D341Med (cell line): Measurements from ENCODE around the gene KREMEN1.

Experiments used
- DNase-seq: peaks from one replicate; pipeline ENCODE4 v3.0.0; 2012; ENCODE audit warnings: low spot score

The KREMEN1 gene

DNA sequence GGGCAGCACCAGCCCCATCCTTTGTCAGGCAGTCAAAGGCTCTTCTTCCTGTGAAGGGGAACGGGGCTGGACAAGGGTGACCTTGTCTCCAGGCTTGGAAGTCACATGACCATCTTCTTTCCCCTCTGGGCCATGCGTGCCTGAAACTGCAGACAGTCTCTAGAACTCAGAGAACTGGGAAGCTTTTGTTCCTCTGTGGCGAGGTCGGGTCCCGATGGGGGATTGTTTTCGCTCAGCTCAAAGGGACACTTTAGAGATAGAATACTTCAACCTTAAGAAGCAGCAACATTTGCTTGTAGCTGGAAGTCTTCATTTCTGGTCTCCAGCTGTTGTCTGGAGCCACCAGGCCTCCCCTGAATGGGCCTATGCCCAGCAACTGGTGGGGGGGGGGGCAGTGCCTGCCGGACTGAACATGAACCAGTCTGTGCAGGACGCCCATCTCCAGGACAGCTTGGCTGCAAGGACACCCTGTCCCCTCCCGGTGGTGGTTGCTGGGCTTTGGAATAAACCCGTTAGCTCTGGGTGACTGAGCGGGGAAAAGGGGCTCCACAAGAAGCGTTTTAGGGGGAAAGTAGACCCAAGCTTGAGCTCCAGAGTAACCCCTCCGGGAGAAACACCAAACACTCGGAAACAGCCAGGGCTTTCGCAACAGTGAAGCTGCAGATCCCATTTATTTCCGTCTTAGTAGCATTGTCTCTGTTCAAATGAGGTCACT, 77.2 kb downstream of the KREMEN1 start:
- no peak for DNase-seq

DNA sequence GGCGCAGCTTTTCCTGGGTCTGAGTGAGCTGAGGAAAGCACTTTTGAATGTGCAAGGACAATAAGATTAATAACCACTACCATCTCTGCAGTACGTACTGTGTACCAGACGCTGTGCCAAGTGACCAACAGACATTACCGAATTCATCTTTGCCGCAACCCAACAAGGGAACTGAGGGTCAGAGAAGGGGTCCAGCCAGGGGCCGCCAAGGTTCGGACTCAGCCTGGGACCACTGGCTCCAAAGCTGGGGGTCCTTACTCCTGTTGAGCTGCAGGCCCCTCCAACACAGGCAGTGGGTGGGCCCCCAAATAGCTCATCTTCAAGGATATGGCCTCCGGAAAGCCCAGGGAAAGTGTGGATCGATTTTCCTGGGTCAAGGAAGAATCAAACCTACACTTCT, 77.9 kb downstream of the KREMEN1 start:
- no peak for DNase-seq

GRCh38 chr22:29151316-29151715, 78.5 kb downstream of the KREMEN1 start:
- no peak for DNase-seq

DNA sequence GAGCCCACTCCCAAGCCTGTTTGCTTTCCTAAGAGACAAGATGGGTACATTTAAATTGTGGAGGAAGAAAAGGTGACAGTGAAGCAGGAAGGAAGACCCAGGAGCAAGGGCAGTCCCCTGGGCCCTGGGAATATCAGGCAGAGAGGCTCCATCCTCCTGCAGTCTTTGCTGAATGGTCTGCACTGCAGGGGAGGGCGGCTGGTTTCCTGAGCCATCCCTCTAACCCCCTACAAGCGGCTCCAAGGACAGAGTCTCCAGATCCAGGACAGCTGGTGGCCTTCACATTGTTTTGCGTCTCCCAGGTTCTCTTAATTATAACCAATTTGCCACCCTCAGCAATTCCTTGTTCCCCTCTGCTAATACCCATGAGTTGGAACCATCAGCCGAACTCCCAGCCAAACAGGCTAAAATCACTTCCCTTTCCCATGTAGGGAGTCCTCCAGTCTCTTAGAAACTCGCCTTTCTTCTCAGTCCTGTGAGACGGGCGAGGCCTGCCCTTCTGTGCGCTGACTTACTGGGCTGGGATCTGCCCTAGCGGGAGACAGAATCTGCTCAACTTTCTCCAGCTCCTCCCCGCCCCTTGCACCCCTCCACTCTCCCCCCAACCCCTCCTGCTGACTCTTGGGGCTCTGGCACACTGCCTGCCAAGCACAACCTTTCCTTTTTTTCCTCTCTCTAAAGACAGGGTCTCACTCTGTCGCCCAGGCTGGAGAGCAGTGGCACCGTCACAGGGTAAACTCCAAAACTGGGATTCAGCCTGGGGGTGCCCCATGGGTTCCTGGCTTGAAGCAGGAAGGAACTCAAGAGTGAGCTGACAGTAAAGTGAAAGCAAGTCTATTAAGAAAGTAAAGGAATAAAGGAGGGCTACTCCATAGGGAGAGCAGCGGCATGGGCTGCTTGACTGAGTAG, 79.5 kb downstream of the KREMEN1 start:
- no peak for DNase-seq

GRCh38 chr22:29152954-29153719, 80.3 kb downstream of the KREMEN1 start:
- DNase-seq = no peak

DNA sequence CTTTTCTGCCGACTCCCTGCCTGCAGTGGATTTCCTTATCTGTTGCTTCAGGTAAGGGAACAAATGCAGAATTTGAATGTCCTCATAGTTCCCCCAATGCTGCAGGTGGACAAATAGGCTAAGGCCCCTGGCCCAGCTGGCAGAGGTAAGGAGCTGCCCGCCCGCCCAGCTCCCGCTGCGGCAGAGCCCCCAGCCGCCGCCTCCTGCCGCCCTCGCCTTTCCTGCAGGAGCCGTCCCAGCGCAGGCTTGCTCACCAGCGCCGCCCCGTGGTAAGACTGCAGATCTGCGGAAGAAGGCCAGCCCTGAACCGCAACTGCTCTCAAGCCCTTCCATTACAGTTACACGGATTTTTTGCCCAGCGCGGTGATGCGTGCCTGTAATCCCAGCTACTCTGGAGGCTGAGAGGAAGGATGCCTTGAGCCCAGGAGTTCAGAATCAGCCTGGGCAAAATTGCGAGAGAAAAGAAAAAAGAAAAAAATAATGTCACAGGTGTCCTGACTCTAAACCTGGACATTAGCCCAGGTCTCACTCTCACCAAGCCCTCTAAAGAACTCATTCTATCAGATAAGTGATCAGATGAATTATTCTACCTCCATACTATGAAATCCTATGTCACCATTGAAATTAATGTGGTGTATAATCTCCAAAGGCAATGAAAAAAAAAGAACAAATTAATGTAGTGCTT, 81.7 kb downstream of the KREMEN1 start:
- peak; percentile 95 for DNase-seq

DNA sequence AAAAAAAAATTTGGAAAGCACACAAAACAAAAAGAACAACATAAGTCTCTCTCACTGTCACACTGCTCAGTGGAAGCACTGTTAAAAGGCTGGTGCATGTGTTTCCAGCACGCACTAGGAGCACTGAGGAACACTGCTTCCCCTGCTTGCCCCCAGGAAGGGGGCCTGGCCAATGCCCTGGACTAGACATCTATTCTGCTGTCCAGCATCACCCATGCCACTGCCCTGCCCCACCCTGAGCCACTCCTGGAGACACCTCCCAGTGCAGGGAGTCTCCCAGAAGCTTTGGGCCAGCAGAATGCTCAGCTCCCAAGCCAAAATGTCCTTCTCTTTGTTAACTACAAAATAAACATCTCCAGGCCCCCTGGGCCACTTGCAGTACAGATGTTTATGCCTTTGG, 83.1 kb downstream of the KREMEN1 start:
- no peak for DNase-seq

DNA sequence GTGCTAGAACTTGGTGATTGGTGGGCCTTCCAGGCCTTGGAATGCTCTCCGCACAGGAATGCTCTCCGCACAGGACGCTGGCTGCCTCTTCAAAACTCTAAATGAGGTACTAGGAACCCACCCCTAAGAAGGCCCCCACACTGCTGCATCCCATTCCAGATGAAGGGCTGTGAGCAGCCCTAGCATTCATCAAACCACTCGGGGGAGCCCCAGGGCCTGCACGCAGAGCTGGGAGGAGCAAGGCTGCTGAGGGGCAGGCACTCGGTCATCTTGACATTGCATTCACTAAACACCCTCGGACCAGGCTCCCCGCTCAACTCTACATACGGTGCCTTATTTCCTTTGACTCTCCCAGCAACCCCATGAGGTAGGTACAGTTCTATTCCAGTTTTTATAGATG, 83.7 kb downstream of the KREMEN1 start:
- DNase-seq = no peak

GRCh38 chr22:29157759-29158535, 85.1 kb downstream of the KREMEN1 start:
- no peak for DNase-seq

DNA sequence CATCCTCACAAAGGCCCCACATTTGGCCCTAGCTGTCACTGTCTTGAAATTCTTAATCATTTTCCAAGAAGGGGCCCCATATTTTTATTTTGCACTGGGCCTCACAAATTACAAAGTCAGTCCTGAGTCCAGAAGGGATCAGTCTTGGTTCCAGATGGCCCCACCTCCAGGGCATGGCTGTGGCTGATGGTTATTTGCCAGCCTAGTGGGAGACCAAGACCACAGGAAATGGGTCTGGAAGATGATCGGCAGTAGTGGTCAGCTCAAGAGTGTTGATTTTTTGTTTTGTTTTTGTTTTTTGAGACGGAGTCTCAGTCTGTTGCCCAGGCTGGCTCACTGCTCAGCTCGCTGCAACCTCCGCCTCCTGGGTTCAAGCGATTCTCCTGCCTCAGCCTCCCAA, 85.7 kb downstream of the KREMEN1 start:
- no peak for DNase-seq

DNA sequence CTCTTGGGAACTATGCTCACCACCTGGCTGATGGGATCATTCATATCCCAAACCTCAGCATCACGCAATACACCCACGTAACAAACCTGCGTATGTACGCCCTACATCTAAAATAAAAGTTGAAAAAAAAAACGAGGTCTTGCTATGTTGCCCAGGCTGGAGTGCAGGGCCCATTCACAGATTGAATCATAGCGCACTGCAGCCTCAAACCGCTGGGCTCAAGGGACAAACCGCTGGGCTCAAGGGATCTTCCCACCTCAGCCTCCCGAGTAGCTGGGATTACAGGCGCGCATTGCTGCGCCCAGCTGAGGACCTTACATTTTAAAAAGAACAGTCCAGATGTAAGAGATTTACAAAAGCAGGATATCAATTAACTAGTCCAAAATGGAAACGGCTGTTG, 91.0 kb downstream of the KREMEN1 start:
- DNase-seq = no peak

DNA sequence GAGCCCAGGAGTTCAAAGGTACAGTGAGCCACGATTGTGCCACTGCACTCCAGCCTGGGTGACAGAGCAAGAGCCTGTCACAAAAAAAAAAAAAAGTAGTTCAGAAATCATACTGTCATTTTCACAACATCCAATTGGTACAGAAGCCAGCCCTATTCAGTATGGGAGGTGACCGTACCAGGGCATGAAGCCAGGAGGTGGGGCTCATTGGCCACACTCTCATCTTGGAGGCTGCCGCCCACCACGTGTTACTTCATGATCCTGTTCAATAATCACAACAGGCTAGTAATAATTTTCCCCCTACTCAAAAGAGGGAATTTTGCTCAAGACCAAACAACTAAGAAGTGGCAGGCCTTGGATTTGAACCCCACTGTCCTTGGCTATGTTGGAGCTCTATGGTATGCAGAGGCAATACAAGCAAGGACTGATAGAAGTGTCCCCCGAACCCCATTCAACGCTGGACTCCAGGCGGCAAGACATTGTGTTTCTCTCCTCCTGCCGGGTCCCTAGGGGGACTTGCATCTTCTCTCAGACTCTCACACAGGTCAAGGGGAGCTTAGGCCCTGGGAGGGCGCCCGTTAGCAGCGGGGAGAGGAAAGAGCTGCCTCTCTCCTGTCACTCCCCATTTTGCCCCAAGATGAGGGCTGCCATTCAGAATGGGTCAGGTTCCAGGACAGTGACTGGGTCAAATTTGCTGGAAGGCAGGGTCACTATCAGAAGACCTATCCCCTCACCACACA, 92.7 kb downstream of the KREMEN1 start:
- DNase-seq = peak; percentile 15

- DNase-seq = peak; percentile 15
These were observed 93.3 kb downstream of the KREMEN1 start for GRCh38 chr22:29166180-29166579.

DNA sequence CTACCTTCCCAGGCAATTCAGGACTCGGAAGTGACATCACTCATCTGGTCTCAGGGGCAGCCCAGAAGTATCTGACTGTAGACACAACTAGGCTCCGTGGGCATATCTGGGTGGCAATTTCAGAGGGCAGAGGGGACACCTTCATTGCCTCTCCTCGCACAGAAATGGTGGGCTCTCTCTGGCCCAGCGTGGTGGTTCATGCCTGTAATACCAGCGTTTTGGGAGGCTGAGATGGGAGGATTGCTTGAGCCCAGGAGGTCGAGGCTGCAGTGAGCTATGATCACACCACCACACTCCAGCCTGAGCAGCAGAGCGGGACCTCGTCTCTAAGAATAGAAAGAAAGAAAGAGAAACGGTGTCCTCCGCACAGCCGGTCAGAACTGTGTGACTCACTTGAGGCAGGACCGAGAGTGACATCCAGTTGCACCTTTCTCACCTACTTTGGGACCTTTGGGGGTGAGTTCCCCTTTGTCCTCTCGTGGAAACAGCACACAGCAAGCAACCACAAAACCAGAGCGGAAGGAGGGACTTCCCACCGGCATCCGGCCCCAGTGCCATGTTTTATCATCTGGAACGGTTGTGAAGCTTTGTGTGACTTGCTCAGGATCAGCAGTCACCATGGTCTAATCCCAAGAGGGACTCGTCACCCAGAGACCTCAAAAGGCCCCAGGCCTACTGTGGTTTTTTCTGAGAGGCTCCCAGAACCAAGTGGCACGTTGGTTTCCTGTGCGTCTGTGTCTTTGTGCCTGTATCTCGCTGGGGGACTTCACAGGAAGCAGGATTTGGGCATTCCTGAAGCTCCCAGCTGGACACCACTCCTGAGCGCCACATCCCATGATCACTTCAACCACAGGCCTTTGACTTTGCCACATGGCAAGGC, 94.4 kb downstream of the KREMEN1 start:
- DNase-seq = peak; percentile 11

DNA sequence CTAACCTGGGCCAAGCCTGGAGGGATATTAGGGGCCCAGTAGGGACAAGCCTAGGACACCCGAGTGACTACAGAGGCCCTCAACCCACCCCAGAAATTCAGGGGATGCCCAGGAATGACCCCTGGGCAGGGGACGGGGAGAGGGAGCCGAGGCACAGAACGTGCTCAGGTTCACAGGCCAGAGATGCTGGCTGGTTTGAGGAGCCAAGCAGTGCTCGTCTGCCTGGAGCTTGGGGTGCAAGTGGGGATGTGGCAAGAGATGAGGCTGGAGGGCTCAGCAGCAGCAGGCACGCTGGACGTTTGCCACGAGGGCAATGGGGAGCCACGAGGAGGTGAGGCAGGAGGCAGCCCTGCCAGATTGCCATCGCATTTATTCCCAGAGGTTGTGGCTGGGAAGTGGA, 98.9 kb downstream of the KREMEN1 start:
- peak; percentile 25 for DNase-seq

DNA sequence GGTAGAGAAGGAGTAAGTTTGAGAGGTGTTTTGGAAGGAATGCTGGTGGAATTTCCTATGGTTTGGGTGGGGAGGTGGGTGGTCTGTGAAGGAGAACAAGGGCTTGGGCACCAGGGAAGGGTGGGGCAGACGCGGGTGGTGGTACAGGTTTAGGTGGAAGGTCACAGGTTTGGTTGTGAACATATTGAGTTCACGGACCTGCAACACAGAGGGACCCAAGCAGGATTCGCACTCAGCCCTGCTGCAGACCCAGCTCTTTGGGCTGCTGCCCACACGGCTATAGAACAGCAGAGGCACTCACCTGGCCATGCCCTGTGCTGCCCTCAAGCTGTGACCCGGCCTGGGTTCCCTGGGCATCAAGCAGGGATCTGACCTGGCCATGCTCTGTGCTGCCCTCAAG, 99.4 kb downstream of the KREMEN1 start:
- peak; percentile 27 for DNase-seq

DNA sequence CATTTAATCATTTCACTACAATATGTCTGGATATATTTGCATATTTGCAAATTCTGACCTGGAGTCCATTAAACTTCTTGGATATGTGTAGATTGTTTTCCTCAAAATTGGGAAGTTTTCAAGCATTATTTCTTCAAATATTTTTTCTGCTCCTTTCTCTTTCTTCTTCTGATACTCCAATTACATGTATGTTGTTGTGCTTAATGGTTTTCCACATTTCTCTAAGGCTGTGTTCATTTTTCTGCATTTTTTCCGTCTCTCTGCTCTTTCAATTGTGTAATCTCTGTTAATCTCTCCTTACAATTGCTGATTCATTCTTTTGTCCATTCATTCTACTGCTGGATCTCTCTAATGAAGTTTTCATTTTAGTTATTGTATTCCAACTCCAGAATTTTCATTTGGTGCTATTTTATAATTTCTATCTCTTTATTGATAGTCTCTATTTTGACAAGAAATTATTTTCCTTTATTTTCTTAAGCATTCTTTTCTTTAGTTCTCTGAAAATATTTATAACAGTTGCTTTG, 102.5 kb downstream of the KREMEN1 start:
- DNase-seq = no peak

DNA sequence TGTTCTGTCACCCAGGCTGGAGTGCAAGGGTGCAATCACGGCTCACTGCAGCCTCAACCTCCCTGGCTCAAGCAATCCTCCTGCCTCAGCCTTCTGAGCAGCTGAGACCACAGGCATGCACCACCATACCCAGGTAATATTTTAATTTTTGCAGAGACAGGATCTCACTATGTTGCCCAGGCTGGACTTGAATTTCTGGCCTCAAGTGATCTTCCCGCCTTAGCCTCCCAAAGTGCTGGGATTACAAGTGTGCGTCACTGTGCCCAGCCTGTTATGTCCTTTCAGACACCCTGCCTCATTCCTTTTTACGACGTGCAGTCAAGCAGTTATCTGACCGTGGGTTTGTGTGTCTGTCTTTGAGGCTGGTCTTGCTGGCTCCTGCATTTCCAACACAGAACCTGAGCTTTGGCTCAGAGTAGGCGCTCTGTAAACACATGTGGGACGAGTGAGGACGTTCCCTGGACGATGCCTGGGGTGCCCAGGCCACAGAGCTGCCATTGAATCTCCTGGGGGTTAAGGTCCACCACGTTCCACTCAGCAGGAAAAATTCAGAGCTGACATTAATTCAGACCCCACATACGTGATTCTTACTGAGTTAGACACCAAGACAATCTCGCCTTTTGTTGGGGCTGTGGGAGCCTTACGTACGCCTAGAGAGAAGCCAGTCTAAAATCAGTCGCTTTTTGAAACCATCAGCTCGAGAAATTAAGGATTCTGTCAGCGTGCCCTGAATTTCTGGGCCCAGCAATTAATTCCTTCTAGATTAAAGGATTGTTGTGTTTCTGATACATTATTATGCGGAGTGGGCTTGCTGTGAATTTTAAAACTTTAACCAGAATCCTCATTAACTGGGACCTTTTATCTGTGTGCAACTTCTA, 111.4 kb downstream of the KREMEN1 start:
- DNase-seq = no peak
